HG02970 (cell line): ENCODE measurements around the gene PXDN.
"Not testable (repeated sequence)": the region's sequence is repeated elsewhere in the genome, so short reads cannot be mapped to it uniquely, and the experiment has no call there.

ENCODE experiments used
- ATAC-seq: cut with Tn5 transposase; IDR thresholded peaks from one replicate; pipeline ENCODE4 v1.9.1; 2021; ENCODE audit warnings: mild to moderate bottlenecking, moderate library complexity, moderate number of reproducible peaks; ENCODE audit not compliant: unreplicated experiment, low FRiP score

PXDN gene

DNA sequence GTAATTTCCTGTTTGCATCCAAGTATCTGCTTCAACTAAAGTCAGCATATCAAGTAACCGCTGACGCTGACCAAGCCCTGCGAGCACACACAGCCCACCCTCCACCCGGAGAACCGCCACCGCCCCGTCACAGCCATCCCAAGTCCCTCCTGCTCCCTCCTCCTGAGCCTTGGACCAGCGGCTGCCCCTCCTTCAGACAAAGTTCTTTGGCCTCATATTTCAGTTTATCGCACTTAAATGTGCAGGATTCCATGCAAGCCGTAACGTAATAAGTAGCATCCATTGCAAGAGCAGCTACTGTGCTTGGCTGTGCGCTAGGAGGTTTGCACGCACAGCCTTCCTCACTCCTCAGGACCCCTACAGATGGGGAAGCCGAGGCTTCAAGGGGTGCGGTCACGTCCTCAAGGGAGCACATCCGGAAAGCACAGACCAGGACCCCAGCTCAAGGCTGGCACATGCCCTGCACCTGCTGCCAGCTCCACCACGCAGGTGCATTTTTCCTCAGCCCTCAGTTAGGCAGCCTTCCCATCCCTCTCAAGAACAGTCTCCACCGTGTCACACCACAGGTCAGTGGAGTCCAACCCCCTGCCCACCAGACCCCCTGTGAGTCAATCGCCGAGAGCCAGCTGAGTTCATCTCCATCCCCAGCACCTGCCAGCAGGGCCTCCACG, 17.1 kb downstream of the PXDN start:
- ATAC-seq, result no peak

GRCh38 chr2:1726558-1726957, 17.8 kb downstream of the PXDN start:
- ATAC-seq, result no peak

GRCh38 chr2:1724351-1724750, 20.0 kb downstream of the PXDN start:
- ATAC-seq, result not testable (repeated sequence)

GRCh38 chr2:1723397-1724042, 20.8 kb downstream of the PXDN start:
- ATAC-seq, result no peak

GRCh38 chr2:1722692-1723091, 21.6 kb downstream of the PXDN start:
- no peak for ATAC-seq

GRCh38 chr2:1721706-1722646, 22.3 kb downstream of the PXDN start:
- ATAC-seq, result no peak

DNA sequence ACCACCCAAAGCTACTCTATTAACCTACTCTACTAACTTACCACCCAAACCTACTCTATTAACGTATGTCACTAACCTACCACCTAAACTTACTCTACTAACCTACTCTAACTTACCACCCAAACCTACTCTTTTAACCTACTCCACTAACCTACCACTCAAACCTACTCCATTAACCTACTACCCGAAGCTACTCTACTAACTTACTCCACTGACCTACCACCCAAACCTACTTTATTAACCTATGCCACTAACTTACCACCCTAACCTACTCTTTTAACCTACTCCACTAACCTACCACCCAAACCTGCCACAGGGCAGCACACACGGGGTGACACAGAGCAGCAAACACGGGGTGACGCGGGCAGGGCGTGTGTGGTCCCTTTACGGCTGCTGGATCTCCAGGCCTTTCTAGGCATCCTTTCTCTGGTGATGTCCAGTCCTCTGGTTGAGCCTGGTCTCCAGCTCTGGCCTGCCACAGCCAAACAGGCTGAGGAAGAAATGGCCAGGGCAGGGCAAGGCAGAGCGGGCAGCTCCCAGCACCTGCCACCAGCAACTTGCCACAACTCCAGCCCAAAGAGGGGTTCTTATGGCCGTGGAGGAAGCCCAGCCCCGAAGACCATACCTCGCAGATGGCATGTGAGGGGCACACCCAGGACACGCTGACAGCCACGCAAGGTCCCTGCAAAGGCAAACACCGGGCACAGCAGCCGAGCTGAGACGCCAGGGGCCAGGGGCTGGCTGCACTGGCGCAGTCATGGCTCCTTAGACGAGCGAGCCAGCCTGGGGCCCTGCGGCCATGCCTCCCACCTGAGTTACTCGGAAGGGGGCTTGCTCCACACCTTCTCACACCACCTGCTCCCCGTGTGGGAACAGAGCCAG, 25.7 kb downstream of the PXDN start:
- no peak for ATAC-seq

GRCh38 chr2:1717113-1717512, 27.2 kb downstream of the PXDN start:
- ATAC-seq, result no peak

DNA sequence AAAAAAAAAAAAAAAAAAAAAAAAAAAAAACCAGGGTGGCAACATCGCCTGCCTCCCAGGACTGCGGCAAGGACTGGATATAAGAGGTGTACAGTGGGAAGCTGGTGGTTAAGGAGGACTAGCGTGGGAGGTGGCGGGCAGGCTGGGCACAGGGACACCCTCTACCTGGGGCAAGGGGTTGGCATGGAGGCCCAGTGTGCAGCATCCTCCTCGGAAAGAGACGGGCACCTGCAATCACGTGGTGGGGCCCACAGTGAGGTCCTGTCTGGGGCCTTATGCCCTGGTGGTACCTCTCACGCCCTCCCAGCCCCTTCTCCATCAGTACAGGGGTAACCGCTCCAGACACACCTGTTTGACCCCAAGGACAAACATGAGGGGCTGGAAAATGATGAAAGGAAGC, 27.9 kb downstream of the PXDN start:
- no peak for ATAC-seq

GRCh38 chr2:1716014-1716305, 28.4 kb downstream of the PXDN start:
- ATAC-seq, result not testable (repeated sequence)

- ATAC-seq, result no peak
Observed at GRCh38 chr2:1715184-1716013, 28.9 kb downstream of the PXDN start.

GRCh38 chr2:1714291-1715064, 29.8 kb downstream of the PXDN start:
- no peak for ATAC-seq

- ATAC-seq, result no peak
Observed at GRCh38 chr2:1713839-1714236, 30.5 kb downstream of the PXDN start.

- ATAC-seq, result no peak
Observed at GRCh38 chr2:1713142-1713838, 31.0 kb downstream of the PXDN start.

GRCh38 chr2:1709946-1710560, 34.3 kb downstream of the PXDN start:
- ATAC-seq, result no peak

DNA sequence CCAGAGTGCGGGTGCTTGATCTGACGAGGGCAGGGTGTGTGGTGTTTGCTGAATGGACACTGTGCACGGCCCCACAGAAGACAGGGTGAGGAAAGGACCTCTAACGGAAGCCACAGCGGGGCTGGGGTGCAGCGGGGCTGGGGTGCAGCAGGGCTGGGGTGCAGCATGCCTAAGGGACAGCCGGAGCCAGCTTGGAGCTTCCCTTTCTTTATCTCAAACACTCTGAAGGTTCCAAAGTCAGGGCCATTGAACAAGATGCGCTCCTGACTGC, 35.0 kb downstream of the PXDN start:
- no peak for ATAC-seq

DNA sequence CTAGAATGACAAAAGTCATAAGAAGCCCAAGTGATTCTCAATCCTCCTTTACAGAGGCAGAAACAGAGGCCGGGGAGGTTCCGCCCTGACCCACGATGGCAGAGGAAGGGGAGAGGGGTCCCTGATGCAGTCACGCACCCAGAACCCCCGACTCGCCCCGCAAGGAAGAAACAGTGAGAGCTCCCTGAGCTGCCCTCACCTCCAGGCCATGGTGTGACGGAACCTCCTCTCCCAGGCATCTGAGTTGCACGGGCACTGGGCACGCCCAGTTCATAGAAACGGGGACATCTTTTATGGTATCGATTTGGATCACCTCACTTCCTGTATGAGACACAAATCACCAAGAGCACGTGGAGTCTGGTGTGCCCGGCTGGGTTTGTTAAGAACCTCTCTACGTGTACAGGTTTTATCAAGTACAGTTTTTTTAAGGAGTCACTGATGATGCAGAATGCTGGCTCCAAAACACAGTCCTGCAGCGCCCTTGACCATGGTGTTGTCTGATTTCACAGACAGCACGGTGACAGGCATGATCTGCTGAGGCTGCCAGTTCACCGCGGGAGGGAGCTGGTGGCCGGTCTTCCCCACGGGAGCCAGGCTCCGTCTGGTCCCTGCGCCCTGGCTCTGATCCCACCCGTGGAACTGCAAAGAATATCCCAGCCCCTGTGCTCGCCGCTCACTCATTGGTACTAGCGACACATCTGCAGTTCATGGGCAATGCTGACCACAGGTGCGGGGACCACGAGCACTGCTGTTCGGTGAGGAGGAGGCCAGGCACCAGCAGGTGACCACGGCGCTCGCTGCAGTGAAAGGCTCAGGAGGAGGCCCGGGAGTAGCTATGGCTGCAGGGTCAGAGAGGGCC, 35.6 kb downstream of the PXDN start:
- no peak for ATAC-seq
